ENCODE data around the gene BRAT1.

The BRAT1 gene

GRCh38 chr7:2495418-2496299, 59.7 kb downstream of the BRAT1 start:
- DNase-seq: no peak

- no peak for DNase-seq
Measured at GRCh38 chr7:2494191-2495130, 60.9 kb downstream of the BRAT1 start.

GRCh38 chr7:2493205-2494164, 61.8 kb downstream of the BRAT1 start:
- DNase-seq: no peak

- no peak for DNase-seq
Measured at GRCh38 chr7:2492038-2492437, 63.3 kb downstream of the BRAT1 start.

- DNase-seq: no peak
Measured at GRCh38 chr7:2490181-2490651, 65.1 kb downstream of the BRAT1 start.

GRCh38 chr7:2488681-2489080, 66.6 kb downstream of the BRAT1 start:
- DNase-seq: no peak

GRCh38 chr7:2488272-2488645, 67.1 kb downstream of the BRAT1 start:
- no peak for DNase-seq

Data from stimulated activated CD4-positive, alpha-beta T cell treated with anti-CD3 and anti-CD28 coated beads, Interleukin-2, amount 100 ng/mL, for 48 hours (primary cell).